DOHH2 (cell line): ENCODE results near the gene PLEKHA3.

Source experiments
- H3F3A ChIP-seq: fragments of 200-600 bp; sonication (generic), shearing (Covaris generic); 2 replicates; pipeline ENCODE4 v1.6.0; 2016; ENCODE audit warnings: antibody characterized with exemption, mild to moderate bottlenecking; ENCODE audit not compliant: control insufficient read depth, insufficient read depth
- H3K27ac ChIP-seq: fragments of 200-600 bp; sonication (generic); 2 replicates; pipeline ENCODE4 v1.5.1; 2014; ENCODE audit warnings: low read depth, mild to moderate bottlenecking, low read length, moderate library complexity
- H3K27me3 ChIP-seq: fragments of 200-600 bp; sonication (generic); 2 replicates; pipeline ENCODE4 v1.6.1; 2014; ENCODE audit warnings: mild to moderate bottlenecking, low read length, mixed read lengths; ENCODE audit not compliant: control insufficient read depth
- H3K36me3 ChIP-seq: fragments of 200-600 bp; sonication (generic); 2 replicates; pipeline ENCODE4 v1.6.1; 2014; ENCODE audit warnings: mild to moderate bottlenecking, low read length, moderate library complexity, mixed read lengths; ENCODE audit not compliant: control insufficient read depth
- H3K4me1 ChIP-seq: fragments of 200-600 bp; sonication (generic); 2 replicates; pipeline ENCODE4 v1.6.1; 2014; ENCODE audit warnings: mild to moderate bottlenecking, low read length, mixed read lengths; ENCODE audit not compliant: control insufficient read depth
- H3K4me2 ChIP-seq: fragments of 200-600 bp; sonication (generic); 2 replicates; pipeline ENCODE4 v1.6.0; 2014; ENCODE audit warnings: mild to moderate bottlenecking, low read length, moderate library complexity
- H3K4me3 ChIP-seq: fragments of 200-600 bp; sonication (generic); 2 replicates; pipeline ENCODE4 v1.5.1; 2014; ENCODE audit warnings: mild to moderate bottlenecking, low read length, mixed read lengths
- H3K79me2 ChIP-seq: fragments of 200-600 bp; sonication (generic); 2 replicates; pipeline ENCODE4 v1.6.1; 2014; ENCODE audit warnings: mild to moderate bottlenecking, low read length, mixed read lengths; ENCODE audit not compliant: control insufficient read depth
- H3K9me2 ChIP-seq: fragments of 200-600 bp; sonication (generic); replicated peaks from 2 replicates; pipeline ENCODE4 v1.6.1; 2014; ENCODE audit warnings: mild to moderate bottlenecking, low read length, mixed read lengths; ENCODE audit not compliant: control insufficient read depth
- H3K9me3 ChIP-seq: fragments of 200-600 bp; sonication (generic); 2 replicates; pipeline ENCODE4 v1.6.1; 2014; ENCODE audit warnings: antibody characterized with exemption, low read length, mixed read lengths; ENCODE audit not compliant: control insufficient read depth, insufficient read depth
- H4K20me1 ChIP-seq: fragments of 200-600 bp; sonication (generic); 2 replicates; pipeline ENCODE4 v1.6.0; 2014; ENCODE audit warnings: low read depth, mild to moderate bottlenecking, antibody characterized with exemption, low read length, moderate library complexity; ENCODE audit not compliant: control insufficient read depth, insufficient read depth
- EZH2phosphoT487 ChIP-seq: fragments of 200-600 bp; sonication (generic); IDR thresholded peaks from 2 replicates; pipeline ENCODE4 v1.6.1; 2017; ENCODE audit warnings: borderline replicate concordance, mild to moderate bottlenecking, antibody characterized with exemption, low read length, moderate library complexity, mixed read lengths
- TF ChIP-seq, protein P1 (sequence below): fragments of 200-600 bp; sonication (generic); IDR thresholded peaks from one replicate; pipeline ENCODE4 v1.5.1; 2014; ENCODE audit warnings: antibody characterized with exemption, mild to moderate bottlenecking, low read depth, low read length; ENCODE audit not compliant: poor library complexity, severe bottlenecking

Gene PLEKHA3

DNA sequence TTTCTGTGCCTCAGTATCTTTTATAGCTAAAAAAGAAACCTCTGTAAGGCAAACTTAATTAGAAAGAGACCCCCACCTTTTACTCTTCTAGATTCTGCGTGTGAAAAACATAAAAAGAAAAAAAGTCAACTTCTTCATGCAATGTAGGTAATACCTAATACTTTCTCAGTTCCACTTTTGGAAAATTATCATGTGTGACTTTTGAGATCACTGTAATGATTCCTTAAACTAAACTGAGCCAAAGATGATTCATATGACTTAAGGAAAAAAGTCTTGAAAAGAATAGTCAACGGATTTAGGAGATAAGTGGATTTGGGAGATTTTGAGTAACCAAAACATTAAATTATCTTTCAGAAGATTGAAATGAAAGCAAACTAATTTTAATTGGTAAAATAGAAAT lies 48.9 kb downstream of the PLEKHA3 start:
- TF ChIP-seq EZH2phosphoT487, result no peak
- TF ChIP-seq, protein P1, sequence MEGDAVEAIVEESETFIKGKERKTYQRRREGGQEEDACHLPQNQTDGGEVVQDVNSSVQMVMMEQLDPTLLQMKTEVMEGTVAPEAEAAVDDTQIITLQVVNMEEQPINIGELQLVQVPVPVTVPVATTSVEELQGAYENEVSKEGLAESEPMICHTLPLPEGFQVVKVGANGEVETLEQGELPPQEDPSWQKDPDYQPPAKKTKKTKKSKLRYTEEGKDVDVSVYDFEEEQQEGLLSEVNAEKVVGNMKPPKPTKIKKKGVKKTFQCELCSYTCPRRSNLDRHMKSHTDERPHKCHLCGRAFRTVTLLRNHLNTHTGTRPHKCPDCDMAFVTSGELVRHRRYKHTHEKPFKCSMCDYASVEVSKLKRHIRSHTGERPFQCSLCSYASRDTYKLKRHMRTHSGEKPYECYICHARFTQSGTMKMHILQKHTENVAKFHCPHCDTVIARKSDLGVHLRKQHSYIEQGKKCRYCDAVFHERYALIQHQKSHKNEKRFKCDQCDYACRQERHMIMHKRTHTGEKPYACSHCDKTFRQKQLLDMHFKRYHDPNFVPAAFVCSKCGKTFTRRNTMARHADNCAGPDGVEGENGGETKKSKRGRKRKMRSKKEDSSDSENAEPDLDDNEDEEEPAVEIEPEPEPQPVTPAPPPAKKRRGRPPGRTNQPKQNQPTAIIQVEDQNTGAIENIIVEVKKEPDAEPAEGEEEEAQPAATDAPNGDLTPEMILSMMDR, result no peak
- peaks cover 90% of the 10 kb centered on the region for H3K79me2 ChIP-seq
- H3K9me2 ChIP-seq, result no peaks in the 10 kb centered on the region
- peaks cover 37% of the 10 kb centered on the region for H3K36me3 ChIP-seq
- H3K4me3 ChIP-seq, result no peak overlapping the region
- H4K20me1 ChIP-seq, result peaks cover 3% of the 10 kb centered on the region; the same call in 1 of the 2 replicates
- H3K27ac ChIP-seq, result no peak overlapping the region
- H3F3A ChIP-seq, result no peaks in the 10 kb centered on the region; the same call in 1 of the 2 replicates
- H3K4me1 ChIP-seq, result peaks cover 15% of the 10 kb centered on the region
- H3K4me2 ChIP-seq, result no peak overlapping the region
- no peaks in the 10 kb centered on the region for H3K27me3 ChIP-seq
- H3K9me3 ChIP-seq, result no peaks in the 10 kb centered on the region

DNA sequence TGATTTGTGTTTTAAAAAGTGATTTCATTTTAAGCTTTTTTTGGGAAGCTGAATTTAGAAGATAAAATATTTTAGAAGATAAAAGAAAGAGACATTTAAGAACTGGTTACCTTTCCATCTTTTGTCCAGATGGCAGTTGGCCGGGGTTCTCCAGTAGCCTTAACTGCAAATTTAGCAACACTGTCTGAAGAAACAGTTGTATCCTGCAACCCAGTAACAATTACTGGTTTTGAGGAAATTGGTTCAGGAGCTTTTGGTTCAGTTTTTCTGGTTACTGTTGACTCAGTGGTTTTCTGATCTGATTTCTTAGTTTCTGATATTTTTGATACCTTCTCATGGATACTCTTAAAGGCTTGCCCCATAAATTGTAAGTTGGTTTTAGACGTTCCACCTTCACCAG lies 49.9 kb downstream of the PLEKHA3 start:
- H3K27me3 ChIP-seq, result no peaks in the 10 kb centered on the region
- no peak overlapping the region for H3K4me2 ChIP-seq
- no peaks in the 10 kb centered on the region for H3K9me2 ChIP-seq
- no peak overlapping the region for H3K4me3 ChIP-seq
- no peak overlapping the region for H3K27ac ChIP-seq
- peaks cover 44% of the 10 kb centered on the region for H3K36me3 ChIP-seq
- peaks cover 3% of the 10 kb centered on the region; the same call in 1 of the 2 replicates for H4K20me1 ChIP-seq
- no peaks in the 10 kb centered on the region; the same call in 1 of the 2 replicates for H3F3A ChIP-seq
- H3K79me2 ChIP-seq, result peaks cover 89% of the 10 kb centered on the region
- peaks cover 11% of the 10 kb centered on the region for H3K4me1 ChIP-seq
- H3K9me3 ChIP-seq, result no peaks in the 10 kb centered on the region
- TF ChIP-seq EZH2phosphoT487, result no peak

DNA sequence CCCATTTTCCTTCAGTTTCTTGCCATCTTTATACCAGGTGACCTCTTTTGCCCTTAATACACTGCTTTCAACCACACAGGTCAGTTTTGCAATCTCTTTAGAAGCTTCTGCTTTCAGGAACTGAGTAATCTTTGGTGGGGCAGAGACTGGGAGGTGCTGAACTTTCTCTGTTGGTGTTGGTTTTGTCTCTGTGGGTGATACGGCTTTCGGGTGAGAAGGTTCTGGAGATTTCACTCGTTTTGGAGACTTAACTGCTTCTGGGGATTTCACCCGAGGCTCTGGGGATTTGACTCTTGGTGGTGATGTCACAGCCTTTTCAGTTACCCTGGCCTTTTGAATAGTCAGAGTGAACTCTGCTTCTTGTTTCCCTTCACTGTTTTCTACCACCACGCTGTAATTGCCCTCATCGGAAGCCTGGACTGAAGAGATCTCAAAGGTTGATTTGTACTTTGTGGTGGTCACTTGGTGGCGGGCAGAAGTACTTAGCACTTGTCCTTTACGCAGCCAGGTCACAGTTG lies 50.4 kb downstream of the PLEKHA3 start:
- Histone ChIP-seq H3K27me3 (no peaks in the 10 kb centered on the region), H3K9me2 (no peaks in the 10 kb centered on the region), H3K36me3 (peaks cover 48% of the 10 kb centered on the region), H3K79me2 (peaks cover 91% of the 10 kb centered on the region), H3K27ac (no peak overlapping the region), H3K4me3 (no peak overlapping the region), H4K20me1 (peaks cover 3% of the 10 kb centered on the region; the same call in 1 of the 2 replicates), H3F3A (no peaks in the 10 kb centered on the region; the same call in 1 of the 2 replicates), H3K4me1 (peaks cover 11% of the 10 kb centered on the region), H3K9me3 (no peaks in the 10 kb centered on the region), H3K4me2 (no peak overlapping the region)
- no peak for TF ChIP-seq EZH2phosphoT487
- TF ChIP-seq, protein P1, result no peak

DNA sequence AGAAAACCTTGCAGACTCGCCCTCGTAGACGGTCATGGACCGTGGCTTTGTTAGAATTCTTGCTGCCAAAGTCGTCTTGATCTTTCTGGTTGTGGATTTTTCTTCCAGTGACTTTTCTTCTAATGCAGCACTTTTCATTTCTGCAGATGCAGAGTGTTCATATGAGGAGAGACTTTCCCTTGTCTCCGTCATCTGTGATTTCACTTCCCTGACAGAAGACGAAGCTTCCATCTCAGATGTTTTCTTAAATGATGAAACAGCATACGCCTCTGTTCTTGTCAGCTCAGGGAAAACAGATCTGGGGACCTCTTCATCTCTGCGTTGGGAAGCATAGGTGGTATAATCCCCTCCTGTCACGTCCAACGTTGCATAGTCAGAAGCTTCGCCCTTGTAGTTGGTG lies 50.9 kb downstream of the PLEKHA3 start:
- no peak overlapping the region for H3K4me3 ChIP-seq
- no peaks in the 10 kb centered on the region; the same call in 1 of the 2 replicates for H3F3A ChIP-seq
- peaks cover 86% of the 10 kb centered on the region for H3K79me2 ChIP-seq
- no peak overlapping the region for H3K4me2 ChIP-seq
- no peaks in the 10 kb centered on the region for H3K9me2 ChIP-seq
- TF ChIP-seq, protein P1, result no peak
- no peaks in the 10 kb centered on the region for H3K27me3 ChIP-seq
- no peak overlapping the region for H3K27ac ChIP-seq
- H3K9me3 ChIP-seq, result no peaks in the 10 kb centered on the region
- peaks cover 51% of the 10 kb centered on the region for H3K36me3 ChIP-seq
- H3K4me1 ChIP-seq, result peaks cover 11% of the 10 kb centered on the region
- H4K20me1 ChIP-seq, result peaks cover 3% of the 10 kb centered on the region; the same call in 1 of the 2 replicates
